Middle frontal gyrus (tissue), 1 donor: ENCODE data around the gene VWA1.
"Not testable (repeated sequence)": the region's sequence is repeated elsewhere in the genome, so short reads cannot be mapped to it uniquely, and the experiment has no call there.

Experiments used
- DNase-seq: peaks from one replicate; pipeline ENCODE4 v3.0.0-alpha.2; 2015; ENCODE audit warnings: low spot score; ENCODE audit errors: extremely low spot score

Gene VWA1

GRCh38 chr1:1435911-1436629 lies 580 bp downstream of the VWA1 start:
- no peak for DNase-seq

GRCh38 chr1:1436630-1437032 lies 1.1 kb downstream of the VWA1 start:
- DNase-seq, result no peak

DNA sequence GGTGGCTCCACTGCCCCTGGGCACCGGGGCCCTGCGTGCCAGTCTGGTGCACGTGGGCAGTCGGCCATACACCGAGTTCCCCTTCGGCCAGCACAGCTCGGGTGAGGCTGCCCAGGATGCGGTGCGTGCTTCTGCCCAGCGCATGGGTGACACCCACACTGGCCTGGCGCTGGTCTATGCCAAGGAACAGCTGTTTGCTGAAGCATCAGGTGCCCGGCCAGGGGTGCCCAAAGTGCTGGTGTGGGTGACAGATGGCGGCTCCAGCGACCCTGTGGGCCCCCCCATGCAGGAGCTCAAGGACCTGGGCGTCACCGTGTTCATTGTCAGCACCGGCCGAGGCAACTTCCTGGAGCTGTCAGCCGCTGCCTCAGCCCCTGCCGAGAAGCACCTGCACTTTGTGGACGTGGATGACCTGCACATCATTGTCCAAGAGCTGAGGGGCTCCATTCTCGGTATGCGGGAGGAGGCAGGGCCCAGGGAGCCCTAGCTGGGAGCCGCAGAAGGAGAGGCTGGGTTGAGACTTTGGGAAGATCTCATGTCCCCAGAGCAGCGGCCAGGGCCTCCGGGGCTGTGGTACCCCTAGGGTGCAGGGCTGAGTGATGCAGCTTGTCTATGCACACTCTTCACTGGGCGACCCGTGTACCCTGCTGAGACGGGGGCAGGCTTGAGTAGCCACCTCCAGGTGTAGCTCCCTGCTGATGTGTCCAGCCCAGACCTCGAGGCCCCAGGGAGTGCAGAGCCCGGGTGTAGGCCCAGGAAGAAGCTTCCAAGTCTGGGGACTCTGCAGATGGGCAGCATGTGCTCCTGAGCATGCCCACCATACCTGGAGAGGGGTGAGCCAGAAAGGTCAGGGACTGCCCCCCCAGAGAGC lies 1.8 kb downstream of the VWA1 start:
- DNase-seq, result no peak

DNA sequence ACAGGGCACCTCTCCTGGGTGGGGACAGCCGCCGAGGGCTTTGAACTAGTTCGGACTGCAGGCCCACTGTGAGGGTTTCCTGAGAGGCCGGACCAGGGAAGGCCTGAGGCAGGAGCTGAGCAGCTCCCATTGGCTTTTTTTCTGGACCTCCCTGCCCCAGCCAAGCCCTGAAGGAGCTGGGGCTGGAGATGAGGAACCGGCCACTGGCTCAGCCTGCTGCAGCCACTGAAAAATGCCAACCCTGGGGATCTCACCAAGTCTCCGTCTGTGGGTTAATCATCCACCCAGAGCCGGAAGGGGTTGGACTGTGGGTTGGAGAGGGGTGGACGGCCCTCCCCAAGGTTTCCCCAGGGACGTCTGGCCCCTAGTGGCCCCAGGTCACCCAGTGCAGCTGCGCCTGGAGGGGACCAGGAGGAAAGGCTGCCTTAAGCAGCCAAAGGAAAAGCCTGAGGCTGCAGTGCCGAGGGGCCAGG lies 2.5 kb downstream of the VWA1 start:
- no peak for DNase-seq

GRCh38 chr1:1438531-1439381 lies 3.3 kb downstream of the VWA1 start:
- DNase-seq, result no peak

DNA sequence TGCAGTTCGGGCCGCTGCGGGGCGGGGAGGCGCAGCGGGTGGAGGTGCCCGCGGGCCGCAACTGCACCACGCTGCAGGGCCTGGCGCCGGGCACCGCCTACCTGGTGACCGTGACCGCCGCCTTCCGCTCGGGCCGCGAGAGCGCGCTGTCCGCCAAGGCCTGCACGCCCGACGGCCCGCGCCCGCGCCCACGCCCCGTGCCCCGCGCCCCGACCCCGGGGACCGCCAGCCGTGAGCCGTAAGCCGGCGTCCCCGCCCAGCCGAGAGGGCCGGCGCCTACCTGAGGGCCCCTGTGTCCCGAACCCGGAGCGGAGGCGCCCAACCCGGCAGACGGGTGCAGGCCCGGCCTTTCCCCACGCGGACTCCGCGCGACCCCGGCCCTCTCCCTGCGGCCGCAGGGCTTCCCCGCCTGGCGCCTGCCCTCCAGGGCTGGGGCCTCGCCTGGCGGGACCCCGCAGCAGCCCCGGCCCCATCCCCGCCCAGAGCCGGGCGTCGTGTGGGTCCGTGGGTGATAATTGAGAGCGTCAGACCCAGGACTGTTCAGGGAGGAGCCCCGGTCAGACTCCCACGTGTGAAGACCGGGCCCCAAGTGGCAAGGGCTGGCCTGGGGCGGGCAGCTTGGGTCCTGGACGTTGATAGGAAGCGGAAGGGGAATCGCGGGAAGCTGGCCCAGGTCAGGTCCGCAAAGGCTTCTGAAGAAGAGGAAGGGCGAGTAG lies 4.2 kb downstream of the VWA1 start:
- no peak for DNase-seq

- no peak for DNase-seq
Measured at GRCh38 chr1:1440262-1441001, 4.9 kb downstream of the VWA1 start.

DNA sequence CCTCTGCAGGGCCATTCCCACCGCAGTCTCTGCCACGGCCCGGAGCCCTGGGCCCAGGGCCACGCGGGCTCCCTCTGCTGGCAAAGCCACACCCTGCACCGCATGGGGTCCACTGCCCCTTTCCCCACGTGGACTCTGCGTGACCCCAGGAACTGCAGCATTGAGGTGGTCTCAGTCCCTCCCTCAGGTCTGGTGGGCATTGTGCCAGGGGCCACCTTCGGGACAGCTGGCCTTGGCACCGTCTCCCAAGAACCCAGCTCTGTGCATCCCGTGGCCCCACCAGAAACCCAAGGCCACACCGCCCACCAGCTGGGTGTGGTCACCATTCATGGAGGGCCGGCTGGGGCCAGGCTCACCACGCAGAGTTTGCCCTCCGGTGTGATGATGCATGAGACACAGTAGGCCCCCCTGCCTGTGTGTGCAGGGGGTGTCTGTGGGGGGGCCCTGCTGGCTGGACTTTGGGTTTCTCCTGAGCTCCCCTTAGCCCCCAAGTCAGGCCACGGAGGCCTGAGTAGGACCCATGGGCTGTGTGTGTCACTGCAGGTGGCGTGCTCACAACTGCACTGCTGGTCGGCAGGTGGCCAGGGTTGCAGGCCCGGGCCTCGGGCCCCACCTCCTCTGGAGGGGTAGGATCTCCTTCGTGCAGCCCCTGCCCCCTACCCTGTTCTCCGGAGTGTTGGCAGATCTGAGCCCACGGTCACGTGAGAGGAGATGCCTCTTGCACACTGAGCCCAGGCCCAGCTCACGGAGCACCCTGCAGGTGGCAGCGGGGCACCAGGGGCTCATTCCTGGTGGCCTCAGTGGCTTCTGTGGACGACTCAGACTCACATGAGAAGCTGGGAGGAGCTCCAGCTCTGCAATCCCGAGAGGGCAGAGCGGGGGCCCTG lies 5.8 kb downstream of the VWA1 start:
- DNase-seq, result no peak

- DNase-seq, result no peak
Measured at GRCh38 chr1:1442069-1442770, 6.7 kb downstream of the VWA1 start.

GRCh38 chr1:1446631-1447030 lies 11.1 kb downstream of the VWA1 start:
- DNase-seq, result not testable (repeated sequence)

GRCh38 chr1:1449099-1449739 lies 13.7 kb downstream of the VWA1 start, which contains the start of gene ATAD3C:
Gene ATAD3C (plus strand): TSS chr1:1449689. CDS start chr1:1450684, 995 bp downstream.
- DNase-seq, result no peak

DNA sequence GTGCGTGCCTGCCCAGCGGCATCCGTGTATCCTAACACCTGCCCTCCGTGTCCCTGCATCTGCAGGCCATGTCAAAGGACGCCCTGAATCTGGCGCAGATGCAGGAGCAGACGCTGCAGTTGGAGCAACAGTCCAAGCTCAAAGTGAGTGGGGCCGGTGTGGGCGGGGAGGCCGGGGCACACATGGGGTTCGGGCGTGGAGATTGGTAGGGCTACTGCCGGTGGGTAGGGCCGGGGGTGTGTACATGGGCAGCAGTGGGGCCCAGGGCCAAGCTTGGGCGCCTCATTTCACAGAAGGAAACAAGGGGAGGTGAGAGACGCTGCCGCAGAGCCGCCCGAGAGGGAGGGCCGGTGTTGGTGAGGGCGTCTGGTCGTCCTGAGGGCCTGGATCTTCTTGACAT lies 15.1 kb downstream of the VWA1 start:
- DNase-seq, result not testable (repeated sequence)

GRCh38 chr1:1451696-1452364 lies 16.3 kb downstream of the VWA1 start:
- no peak for DNase-seq

DNA sequence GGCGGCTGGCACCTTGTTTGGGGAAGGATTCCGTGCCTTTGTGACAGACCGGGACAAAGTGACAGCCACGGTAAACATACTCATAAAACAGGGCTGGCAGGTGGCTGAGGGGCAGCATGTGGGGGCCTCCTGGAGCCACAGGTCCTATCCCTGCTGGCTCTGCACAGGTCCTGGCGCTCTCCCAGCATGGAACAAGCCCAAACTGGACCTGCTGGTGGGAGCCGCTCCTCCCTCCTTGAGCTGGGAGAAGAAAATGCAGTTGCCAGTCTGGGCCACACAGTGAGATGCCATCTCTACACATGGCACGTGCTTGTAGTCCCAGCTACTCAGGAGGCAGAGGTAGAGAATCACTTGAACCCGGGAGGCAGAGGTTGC lies 16.9 kb downstream of the VWA1 start:
- not testable (repeated sequence) for DNase-seq

GRCh38 chr1:1452882-1453281 lies 17.4 kb downstream of the VWA1 start:
- DNase-seq, result no peak

DNA sequence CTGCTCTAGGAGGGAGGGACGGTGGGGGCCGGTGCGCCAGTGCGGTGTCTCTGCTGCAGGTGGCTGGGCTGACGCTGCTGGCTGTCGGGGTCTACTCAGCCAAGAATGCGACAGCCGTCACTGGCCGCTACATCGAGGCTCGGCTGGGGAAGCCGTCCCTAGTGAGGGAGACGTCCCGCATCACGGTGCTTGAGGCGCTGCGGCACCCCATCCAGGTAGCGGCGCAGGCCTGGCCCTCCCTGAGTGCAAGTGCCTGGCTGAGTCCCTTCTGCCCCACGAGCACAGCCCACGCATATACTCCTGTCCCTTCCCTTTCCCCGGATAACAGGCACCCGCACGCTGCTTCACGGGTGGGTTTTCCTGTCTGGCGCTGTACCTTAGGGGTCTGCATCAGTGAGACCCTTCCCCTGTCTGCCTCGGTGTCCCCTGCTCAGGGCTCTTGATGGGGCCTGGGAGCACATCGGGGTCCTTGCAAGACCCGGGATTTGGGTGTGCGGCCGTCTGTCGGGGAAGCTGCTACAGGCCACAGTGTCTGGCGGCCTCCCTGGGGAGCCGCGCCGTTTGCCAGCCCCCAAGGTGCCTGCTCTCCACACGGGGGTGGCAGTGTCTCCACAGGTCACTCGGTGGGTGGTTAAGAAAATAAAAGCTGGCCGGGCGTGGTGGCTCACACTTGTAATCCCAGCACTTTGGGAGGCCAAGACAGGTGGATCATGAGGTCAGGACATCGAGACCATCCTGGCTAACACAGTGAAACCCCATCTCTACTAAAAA lies 19.0 kb downstream of the VWA1 start:
- DNase-seq, result not testable (repeated sequence)
